Lower leg skin (tissue), 4 donors: ENCODE measurements around the gene MAP1LC3B. TPM values are rescaled to one million over a fixed set of nuclear protein-coding genes. Genes with fewer than 3 reads are reported as not detected.
"Not testable (repeated sequence)": the region's sequence is repeated elsewhere in the genome, so short reads cannot be mapped to it uniquely, and the experiment has no call there.

Source experiments
- DNase-seq, 2 donors: peaks; one replicate each; pipeline ENCODE4 v3.0.0-alpha.2; 2019; ENCODE audit warnings: low spot score in 2 of 2
- H3K4me3 ChIP-seq: fragments of 200-600 bp; sonication (generic); 2 replicates; pipeline ENCODE4 v1.5.1; 2017; ENCODE audit warnings: mild to moderate bottlenecking, low read depth; ENCODE audit not compliant: poor library complexity, severe bottlenecking
- POLR2A ChIP-seq, 2 donors: fragments of 450-650 bp; IDR thresholded peaks; one replicate each; pipeline ENCODE4 v1.6.1; 2016 to 2017; ENCODE audit warnings: antibody characterized with exemption in 2 of 2, mild to moderate bottlenecking in 1 of 2, moderate library complexity in 1 of 2
- WGBS, 2 donors: methylation state at CpG; one replicate each; pipeline ENCODE4 v1.1.5; 2018; 5-methylcytosine and 5-hydroxymethylcytosine counted together
- intact Hi-C: fragments of 100-400 bp; cut with DNase I; formaldehyde crosslinking; loops from one replicate; pipeline ENCODE4 v1.15.0; 2023; ENCODE audit warnings: low total_unique reads
- total RNA-seq, 4 donors: library from RNA; depleted of rRNA; stranded (reverse); fragments of >200 nt; gene quantifications; one replicate each; pipeline ENCODE4 v1.1.0, GENCODE V29; 2016
- TF ChIP-seq, protein P1 (sequence below), 3 donors: fragments of 450-650 bp; IDR thresholded peaks; one replicate each; pipeline ENCODE4 v1.5.1; 2016; ENCODE audit warnings: antibody characterized with exemption in 3 of 3, mild to moderate bottlenecking in 3 of 3, moderate library complexity in 2 of 3

MAP1LC3B gene
- total RNA-seq, 4 donors from 2014 or later: 73.8 to 76.4 (median 74.5) TPM

DNA sequence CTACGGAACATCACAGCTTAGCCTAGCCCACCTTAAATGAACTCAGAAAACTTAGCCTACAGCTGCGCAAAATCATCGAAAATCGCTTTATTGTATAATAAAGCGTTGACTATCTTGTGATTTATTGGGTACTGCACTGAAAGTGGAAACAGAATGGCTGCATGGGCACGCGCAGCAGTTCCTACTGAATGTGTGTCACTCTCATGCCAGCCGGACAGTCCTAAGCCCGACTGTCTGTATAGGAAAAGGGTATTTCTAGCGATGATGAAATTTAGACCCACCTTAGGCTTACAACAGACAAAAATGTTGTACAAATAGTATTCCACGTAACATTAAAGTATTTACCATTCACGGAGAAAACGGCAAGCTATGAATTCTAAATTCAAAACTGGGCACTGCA, 17.8 kb upstream of the MAP1LC3B start:
- no peak for DNase-seq
- no peak for TF ChIP-seq POLR2A (IDR thresholded peaks at IDR 0.05)
- TF ChIP-seq, protein P1, sequence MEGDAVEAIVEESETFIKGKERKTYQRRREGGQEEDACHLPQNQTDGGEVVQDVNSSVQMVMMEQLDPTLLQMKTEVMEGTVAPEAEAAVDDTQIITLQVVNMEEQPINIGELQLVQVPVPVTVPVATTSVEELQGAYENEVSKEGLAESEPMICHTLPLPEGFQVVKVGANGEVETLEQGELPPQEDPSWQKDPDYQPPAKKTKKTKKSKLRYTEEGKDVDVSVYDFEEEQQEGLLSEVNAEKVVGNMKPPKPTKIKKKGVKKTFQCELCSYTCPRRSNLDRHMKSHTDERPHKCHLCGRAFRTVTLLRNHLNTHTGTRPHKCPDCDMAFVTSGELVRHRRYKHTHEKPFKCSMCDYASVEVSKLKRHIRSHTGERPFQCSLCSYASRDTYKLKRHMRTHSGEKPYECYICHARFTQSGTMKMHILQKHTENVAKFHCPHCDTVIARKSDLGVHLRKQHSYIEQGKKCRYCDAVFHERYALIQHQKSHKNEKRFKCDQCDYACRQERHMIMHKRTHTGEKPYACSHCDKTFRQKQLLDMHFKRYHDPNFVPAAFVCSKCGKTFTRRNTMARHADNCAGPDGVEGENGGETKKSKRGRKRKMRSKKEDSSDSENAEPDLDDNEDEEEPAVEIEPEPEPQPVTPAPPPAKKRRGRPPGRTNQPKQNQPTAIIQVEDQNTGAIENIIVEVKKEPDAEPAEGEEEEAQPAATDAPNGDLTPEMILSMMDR (IDR thresholded peaks at IDR 0.05): no peak
- 94 to 95% methylated on average over 13 of the region's 13 CpGs for WGBS, 2 donors
- intact Hi-C loops: no loop called here
- no peak overlapping the region for H3K4me3 ChIP-seq

DNA sequence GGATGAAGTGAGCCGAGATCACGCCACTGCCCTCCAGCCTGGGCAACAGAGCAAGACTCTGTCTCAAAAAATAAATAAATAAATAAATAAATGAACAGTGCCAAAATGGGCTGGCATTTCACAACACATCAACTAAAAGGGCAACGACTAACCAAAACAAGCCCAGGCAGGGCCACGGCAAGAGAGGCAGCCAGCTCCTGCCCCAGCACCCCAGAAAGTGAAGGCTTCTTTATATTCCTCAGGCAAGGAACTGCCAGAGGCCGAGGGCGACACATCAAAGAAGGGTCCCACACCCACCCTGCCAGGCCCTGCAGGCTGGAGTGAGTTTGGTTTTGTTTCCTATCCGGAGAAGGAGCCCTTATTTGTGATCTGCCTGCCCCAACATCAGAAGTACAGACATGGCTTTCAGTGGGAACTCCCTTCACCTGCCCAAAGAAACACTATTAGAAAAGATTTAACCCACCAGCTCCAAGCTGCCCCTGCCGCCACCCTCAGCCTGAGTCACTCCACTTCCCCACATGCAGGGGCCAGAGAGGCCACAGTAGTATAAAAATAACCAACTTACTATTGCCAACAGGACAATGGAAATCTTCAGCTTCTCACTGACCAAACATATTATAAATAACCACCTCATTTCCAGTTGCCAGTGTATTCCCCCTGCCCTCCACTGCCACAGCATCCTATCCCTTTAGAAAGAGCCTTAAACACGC, 16.6 kb upstream of the MAP1LC3B start:
- DNase-seq: no peak
- WGBS, 2 donors: 36 to 43% methylated on average over 9 of the region's 9 CpGs
- H3K4me3 ChIP-seq: no peak overlapping the region
- TF ChIP-seq, protein P1 (IDR thresholded peaks at IDR 0.05): no peak
- no peak for TF ChIP-seq POLR2A (IDR thresholded peaks at IDR 0.05)
- intact Hi-C loops: no loop called here

DNA sequence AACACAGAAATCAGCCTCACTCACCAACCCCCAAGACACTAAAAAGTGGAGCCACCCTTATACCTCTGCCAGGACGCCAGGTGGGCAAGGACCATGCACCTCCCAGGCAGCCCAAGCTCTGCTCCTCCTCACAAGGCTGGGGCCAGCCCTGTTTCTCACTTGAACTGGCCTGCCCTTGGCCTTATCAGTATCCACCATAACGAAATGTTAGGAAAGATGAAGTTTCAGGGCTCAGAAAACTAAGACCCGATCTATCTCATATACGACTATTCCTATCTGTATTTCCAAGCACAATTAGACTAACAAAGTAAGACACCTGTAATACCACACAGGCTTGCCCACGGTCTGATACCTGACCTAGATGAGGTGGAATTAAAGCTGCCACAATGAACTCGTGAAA, 15.5 kb upstream of the MAP1LC3B start:
- no peak for DNase-seq
- H3K4me3 ChIP-seq: no peak overlapping the region
- WGBS, 2 donors: 91 to 95% methylated on average over 6 of the region's 6 CpGs
- TF ChIP-seq, protein P1 (IDR thresholded peaks at IDR 0.05): no peak
- no peak for TF ChIP-seq POLR2A (IDR thresholded peaks at IDR 0.05)
- intact Hi-C loops: no loop called here

DNA sequence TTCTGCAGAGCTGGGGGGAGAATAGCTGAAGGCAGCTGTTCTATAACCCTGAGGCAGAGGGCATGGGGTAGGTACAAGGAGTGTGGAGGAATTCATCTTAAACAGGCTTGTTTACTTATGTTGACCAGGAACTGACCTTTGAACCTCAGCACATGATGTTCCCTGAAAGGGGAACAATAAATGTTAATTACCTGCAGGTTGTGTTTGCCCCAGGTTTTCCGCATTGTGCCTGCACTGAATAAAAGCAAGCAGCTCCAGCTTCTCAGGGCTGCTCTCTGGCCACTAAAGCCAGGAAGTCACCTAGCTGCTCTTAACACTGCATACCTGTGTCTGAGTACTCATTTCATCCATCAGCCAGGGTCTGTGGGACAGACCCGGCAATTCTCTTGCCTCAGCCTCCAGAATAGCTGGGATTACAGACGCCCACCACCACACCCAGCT, 12.8 kb upstream of the MAP1LC3B start:
- DNase-seq, H3K4me3 ChIP-seq, intact Hi-C loops: not testable (repeated sequence)
- 83 to 87% methylated on average over 3 of the region's 3 CpGs for WGBS, 2 donors

DNA sequence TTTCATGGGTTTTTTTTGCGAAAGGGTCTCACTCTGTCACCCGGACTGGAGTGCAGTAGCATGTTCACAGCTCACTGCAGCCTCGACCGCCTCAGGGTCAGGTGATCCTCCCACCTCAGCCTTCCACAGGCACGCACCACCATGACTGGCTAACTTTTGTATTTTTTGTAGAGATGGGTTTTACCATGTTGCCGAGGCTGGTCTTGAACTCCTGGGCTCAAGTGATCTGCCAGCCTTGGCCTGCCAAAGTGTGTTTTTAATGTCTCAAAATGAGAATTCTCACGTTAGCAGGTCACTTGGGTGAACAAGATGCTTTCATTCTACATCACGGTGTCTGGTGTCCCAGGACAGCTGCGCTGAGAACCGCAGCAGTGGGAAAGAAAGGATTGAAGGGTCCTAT, 11.7 kb upstream of the MAP1LC3B start:
- no peak for DNase-seq
- intact Hi-C loops: no loop called here
- H3K4me3 ChIP-seq: no peak overlapping the region
- 81 to 88% methylated on average over 10 of the region's 10 CpGs for WGBS, 2 donors
- TF ChIP-seq, protein P1 (IDR thresholded peaks at IDR 0.05): no peak
- TF ChIP-seq POLR2A (IDR thresholded peaks at IDR 0.05): no peak

DNA sequence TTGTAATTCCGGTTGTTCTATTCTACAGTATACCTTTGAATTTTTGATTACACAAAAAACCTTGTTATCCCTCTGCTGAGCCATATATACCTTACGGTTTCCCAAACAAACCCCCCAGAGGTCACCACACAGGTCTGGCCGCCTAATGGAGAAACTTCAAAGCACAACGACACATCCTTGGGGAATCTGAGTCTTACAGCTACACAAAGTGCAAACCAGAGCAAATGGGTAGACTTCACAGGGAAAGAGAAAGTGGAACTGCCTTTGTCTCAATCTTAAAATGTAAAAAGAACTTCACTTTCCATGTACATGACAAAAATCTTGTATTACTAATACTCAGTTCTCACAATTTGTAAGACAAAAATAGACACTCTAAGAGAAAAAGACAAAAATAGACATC, 11.3 kb upstream of the MAP1LC3B start:
- 43 to 48% methylated on average over 4 of the region's 4 CpGs for WGBS, 2 donors

More for the DNA sequence above, 11.3 kb upstream of the MAP1LC3B start:
- no peak for TF ChIP-seq POLR2A (IDR thresholded peaks at IDR 0.05)
- TF ChIP-seq, protein P1 (IDR thresholded peaks at IDR 0.05): no peak
- H3K4me3 ChIP-seq: no peak overlapping the region
- intact Hi-C loops: no loop called here
- DNase-seq: no peak
